Right lobe of liver (tissue), 6 donors: ENCODE measurements around the gene ENPP7. TPM values are rescaled to one million over a fixed set of nuclear protein-coding genes. Genes with fewer than 3 reads are reported as not detected.

ENCODE experiments used
- ATAC-seq, 4 donors: fragments of 200-7000 bp; cut with Tn5 transposase; one replicate each; pipeline ENCODE4 v1.9.1; 2020; ENCODE audit warnings: mild to moderate bottlenecking in 4 of 4, moderate library complexity in 4 of 4
- DNase-seq, 3 donors: peaks; one replicate each; pipeline ENCODE4 v3.0.0-alpha.2; 2020
- H3K27ac ChIP-seq, 3 donors: fragments of 200-600 bp; one replicate each; pipeline ENCODE4 v1.8.0; 2022
- H3K27me3 ChIP-seq, 2 donors: fragments of 200-600 bp; one replicate each; pipeline ENCODE4 v1.8.0; 2022
- H3K36me3 ChIP-seq, 4 donors: fragments of 200-600 bp; sonication (generic) in 1 of 4; one replicate each; pipeline versions ENCODE4 v1.5.1 to v1.8.0; 2017 to 2022; ENCODE audit warnings: control low read depth in 1 of 4
- H3K4me1 ChIP-seq, 4 donors: fragments of 200-600 bp; sonication (generic) in 1 of 4; one replicate each; pipeline versions ENCODE4 v1.5.1 to v1.8.0; 2017 to 2022; ENCODE audit warnings: control low read depth in 1 of 4
- H3K4me3 ChIP-seq, 3 donors: fragments of 200-600 bp; one replicate each; pipeline ENCODE4 v1.8.0; 2022
- H3K9me3 ChIP-seq, 4 donors: fragments of 200-600 bp; sonication (generic) in 1 of 4; one replicate each; pipeline versions ENCODE4 v1.5.1 to v1.8.0; 2017 to 2022; ENCODE audit warnings: control low read depth in 1 of 4
- POLR2A ChIP-seq: fragments of 450-650 bp; IDR thresholded peaks from one replicate; pipeline ENCODE4 v1.6.1; 2017; ENCODE audit warnings: antibody characterized with exemption, mild to moderate bottlenecking
- WGBS: methylation state at CpG from one replicate; pipeline ENCODE4 v1.1.6; 2018; ENCODE audit warnings: low coverage, low lambda C conversion rate; ENCODE audit not compliant: insufficient coverage; ENCODE audit errors: missing lambda C conversion rate; 5-methylcytosine and 5-hydroxymethylcytosine counted together
- intact Hi-C, 2 donors: fragments of 100-400 bp; cut with DNase I; formaldehyde crosslinking; loops; one replicate each; pipeline versions ENCODE4 v1.11.2 to v1.14.1; 2022
- total RNA-seq, 6 experiments: library from RNA; depleted of rRNA in 2 of 6; stranded (reverse); fragments of >200 nt in 2 of 6; fragmentation: NEBNext Ultra II Directional in 3 of 6; extraction: Animal tissue kit (Norgen Biotek cat#: 25700) in 3 of 6; gene quantifications; one replicate each; pipeline versions ENCODE4 v1.1.0 to v1.2.4, GENCODE V29; 2016 to 2023
- TF ChIP-seq, protein P1 (sequence below), 4 donors: fragments of 200-600 bp in 3 of 4; fragments of 450-650 bp in 1 of 4; IDR thresholded peaks; one replicate each; pipeline versions ENCODE4 v1.5.1 to v1.8.0; 2016 to 2022; ENCODE audit warnings: antibody characterized with exemption in 4 of 4, mild to moderate bottlenecking in 2 of 4
- donor health status: DM: no; HTN: yes; CAD: no.
- donor health status: DM: no; HTN: no; CAD: no.
- donor health status: DM: no; HTN: no; CAD: no.
- donor health status: DM: no; HTN: yes; CAD: no.
- donor health status: DM: no; HTN: yes; CAD: no.

ENPP7 gene
- total RNA-seq, 6 experiments from 2014 or later = 3.4 to 43.2 (median 17.8) TPM

- DNase-seq = peak in 1 of 3 donors; percentile 50
- 86% methylated on average over 11 of the region's 15 CpGs for WGBS
- ATAC-seq = no peak
- Histone ChIP-seq H3K4me3 (no peak overlapping the region), H3K27ac (no peak overlapping the region), H3K36me3 (no peaks in the 10 kb centered on the region), H3K27me3 (no peaks in the 10 kb centered on the region), H3K9me3 (no peaks in the 10 kb centered on the region), H3K4me1 (no peaks in the 10 kb centered on the region)
- intact Hi-C loops = no loop called here
- TF ChIP-seq, protein P1, sequence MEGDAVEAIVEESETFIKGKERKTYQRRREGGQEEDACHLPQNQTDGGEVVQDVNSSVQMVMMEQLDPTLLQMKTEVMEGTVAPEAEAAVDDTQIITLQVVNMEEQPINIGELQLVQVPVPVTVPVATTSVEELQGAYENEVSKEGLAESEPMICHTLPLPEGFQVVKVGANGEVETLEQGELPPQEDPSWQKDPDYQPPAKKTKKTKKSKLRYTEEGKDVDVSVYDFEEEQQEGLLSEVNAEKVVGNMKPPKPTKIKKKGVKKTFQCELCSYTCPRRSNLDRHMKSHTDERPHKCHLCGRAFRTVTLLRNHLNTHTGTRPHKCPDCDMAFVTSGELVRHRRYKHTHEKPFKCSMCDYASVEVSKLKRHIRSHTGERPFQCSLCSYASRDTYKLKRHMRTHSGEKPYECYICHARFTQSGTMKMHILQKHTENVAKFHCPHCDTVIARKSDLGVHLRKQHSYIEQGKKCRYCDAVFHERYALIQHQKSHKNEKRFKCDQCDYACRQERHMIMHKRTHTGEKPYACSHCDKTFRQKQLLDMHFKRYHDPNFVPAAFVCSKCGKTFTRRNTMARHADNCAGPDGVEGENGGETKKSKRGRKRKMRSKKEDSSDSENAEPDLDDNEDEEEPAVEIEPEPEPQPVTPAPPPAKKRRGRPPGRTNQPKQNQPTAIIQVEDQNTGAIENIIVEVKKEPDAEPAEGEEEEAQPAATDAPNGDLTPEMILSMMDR (IDR thresholded peaks at IDR 0.05) = no peak
- no peak for TF ChIP-seq POLR2A
Observed at GRCh38 chr17:79757140-79757745, 26.5 kb downstream of the ENPP7 start.

- no peak for ATAC-seq
- no peak for TF ChIP-seq POLR2A
- TF ChIP-seq, protein P1 (IDR thresholded peaks at IDR 0.05) = no peak
- WGBS = 84% methylated on average over 6 of the region's 6 CpGs
- intact Hi-C loops = no loop called here
- H3K4me3 ChIP-seq = no peak overlapping the region
- no peaks in the 10 kb centered on the region for H3K27me3 ChIP-seq
- no peaks in the 10 kb centered on the region for H3K9me3 ChIP-seq
- H3K36me3 ChIP-seq = no peaks in the 10 kb centered on the region
- DNase-seq = no peak
- no peaks in the 10 kb centered on the region for H3K4me1 ChIP-seq
- no peak overlapping the region for H3K27ac ChIP-seq
Observed at GRCh38 chr17:79758271-79758670, 27.5 kb downstream of the ENPP7 start.

DNA sequence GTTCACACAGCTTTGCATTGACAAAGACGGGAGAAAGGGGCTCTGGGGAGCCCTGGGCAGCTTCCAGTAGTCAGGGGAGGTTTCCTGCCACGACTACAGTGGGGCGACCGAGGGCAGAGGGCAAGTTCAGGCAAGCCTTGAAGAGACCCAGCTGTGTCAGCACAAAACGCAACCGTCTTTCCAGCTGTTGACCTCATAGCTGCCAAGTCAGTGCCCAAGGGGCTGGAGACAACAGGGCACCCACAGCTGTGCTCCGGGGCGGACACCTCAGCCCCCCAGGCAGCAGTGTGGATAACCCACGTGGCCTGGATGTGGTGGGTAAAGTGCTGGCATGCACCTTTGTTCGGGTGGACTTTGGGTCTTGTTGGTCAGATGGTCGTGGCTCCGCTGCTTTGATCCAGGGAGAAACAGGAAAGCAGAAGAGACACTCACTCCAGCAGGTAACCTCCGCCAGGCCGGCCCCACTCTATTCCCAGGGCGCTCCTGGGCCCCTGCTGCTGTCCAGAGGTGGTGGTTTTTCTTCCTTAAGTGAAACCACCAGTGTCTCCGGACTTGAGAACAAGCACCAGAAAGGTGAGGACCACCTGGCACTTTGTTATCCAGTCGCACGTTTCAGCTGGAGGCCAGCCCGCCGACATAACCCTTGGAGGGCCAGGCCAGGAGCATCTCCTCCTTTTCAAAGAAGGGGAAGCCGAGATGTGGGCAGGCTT lies 29.6 kb downstream of the ENPP7 start:
- peak in 1 of 3 donors; percentile 38 for DNase-seq
- H3K9me3 ChIP-seq = no peaks in the 10 kb centered on the region
- intact Hi-C loops = no loop called here
- no peaks in the 10 kb centered on the region for H3K27me3 ChIP-seq
- WGBS = 40% methylated on average over 3 of the region's 21 CpGs
- no peak for ATAC-seq
- TF ChIP-seq, protein P1 (IDR thresholded peaks at IDR 0.05) = no peak
- no peak for TF ChIP-seq POLR2A
- H3K27ac ChIP-seq = no peak overlapping the region
- H3K4me1 ChIP-seq = no peaks in the 10 kb centered on the region
- no peak overlapping the region for H3K4me3 ChIP-seq
- H3K36me3 ChIP-seq = no peaks in the 10 kb centered on the region

GRCh38 chr17:79761894-79762589 lies 31.3 kb downstream of the ENPP7 start:
- Histone ChIP-seq H3K4me3 (no peak overlapping the region), H3K27me3 (no peaks in the 10 kb centered on the region), H3K27ac (no peak overlapping the region), H3K4me1 (no peaks in the 10 kb centered on the region), H3K36me3 (no peaks in the 10 kb centered on the region), H3K9me3 (no peaks in the 10 kb centered on the region)
- intact Hi-C loops = no loop called here
- TF ChIP-seq POLR2A = no peak
- TF ChIP-seq, protein P1 (IDR thresholded peaks at IDR 0.05) = no peak
- ATAC-seq (no peak), DNase-seq (peak in 1 of 3 donors; percentile 35)
- WGBS = 82% methylated on average over 18 of the region's 19 CpGs
